Activated T-helper 1 cell treated with anti-CD3 and anti-CD28 coated beads, Interleukin-2, amount 50 U/mL, for 16 hours (primary cell): ENCODE data around the gene KRT84.
"Not testable (repeated sequence)": the region's sequence is repeated elsewhere in the genome, so short reads cannot be mapped to it uniquely, and the experiment has no call there.

Experiments
- DNase-seq, 2 donors: peaks; one replicate each; pipeline ENCODE4 v3.0.0-alpha.2; 2020; ENCODE audit warnings: low read depth in 1 of 2, low spot score in 1 of 2

The KRT84 gene

DNA sequence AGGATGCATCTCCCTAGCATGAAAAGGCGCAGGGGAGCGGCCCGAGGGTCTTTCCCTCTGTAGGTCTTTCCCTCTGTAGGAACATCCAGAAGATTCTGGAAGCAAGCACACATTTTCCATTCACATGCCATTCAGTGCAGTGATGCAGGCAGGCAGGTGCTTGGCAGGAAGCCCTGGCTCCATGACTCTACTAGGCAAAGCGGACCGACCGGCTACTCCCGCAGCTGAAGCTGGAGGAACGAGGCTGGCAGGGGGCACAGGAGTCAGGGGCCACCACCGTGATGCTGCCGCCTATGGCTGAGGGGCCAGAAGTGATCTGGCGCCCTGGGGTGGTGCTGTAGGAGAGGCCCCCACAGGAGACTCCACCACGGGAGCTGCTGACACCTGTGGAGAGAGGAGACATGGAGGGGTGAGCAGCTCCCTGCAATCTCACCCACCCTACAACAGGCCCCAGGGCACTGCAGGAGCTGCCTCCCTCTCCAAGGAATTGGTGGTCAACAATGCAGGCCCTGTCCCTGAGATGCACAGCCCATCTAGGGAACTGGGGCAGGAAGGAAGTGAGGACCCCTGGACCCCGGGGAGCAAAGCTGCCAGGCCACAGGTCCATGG lies 24.7 kb downstream of the KRT84 start:
- DNase-seq: no peak

DNA sequence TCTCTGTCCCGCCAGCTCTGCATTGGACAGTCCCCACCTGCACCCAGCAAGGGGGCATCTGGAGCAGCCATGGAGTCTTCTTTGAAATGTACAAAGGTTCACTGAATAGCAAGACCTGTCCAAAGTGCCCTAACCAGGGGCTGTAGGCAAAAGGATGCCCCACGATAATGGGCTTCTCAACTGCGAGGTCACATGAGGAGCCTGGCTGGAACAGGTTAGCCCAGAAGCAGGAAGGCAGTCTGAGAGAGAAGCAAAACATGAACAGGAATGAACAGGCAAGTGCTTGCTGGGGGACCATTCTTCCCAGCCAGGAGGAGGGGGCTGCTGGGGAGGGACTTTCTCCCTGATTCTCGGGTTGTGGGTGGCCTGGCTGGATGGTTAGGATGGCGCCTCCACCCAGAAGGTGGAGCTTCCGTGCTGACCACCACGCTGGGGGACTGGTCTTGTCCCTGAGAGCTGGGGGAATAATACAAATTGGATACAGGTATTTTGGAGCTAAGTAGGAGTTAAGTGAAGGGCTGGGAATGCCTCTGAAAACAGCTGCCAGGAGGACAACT lies 25.3 kb downstream of the KRT84 start:
- DNase-seq: no peak

DNA sequence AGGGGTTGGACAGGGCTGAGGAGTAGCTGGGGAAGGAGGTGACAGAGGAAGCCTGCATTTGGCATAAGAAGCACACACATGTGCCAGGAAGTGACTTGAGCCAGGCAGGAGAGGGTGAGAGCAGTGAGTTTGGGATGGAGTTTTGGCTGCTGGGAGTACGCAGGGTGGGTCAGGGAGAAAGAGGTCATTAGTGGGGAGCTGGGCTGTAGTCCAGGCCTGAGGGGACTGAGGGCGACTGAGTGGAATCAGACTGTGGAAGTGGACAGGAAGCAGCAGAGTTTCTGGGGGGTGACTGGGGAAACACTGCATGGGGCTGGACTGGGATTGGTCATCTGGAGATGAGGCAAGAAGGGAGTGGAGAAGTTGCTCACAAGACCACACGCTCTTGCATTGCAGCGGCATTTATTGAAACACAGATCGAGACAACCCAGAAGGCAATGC lies 25.8 kb downstream of the KRT84 start:
- no peak for DNase-seq

DNA sequence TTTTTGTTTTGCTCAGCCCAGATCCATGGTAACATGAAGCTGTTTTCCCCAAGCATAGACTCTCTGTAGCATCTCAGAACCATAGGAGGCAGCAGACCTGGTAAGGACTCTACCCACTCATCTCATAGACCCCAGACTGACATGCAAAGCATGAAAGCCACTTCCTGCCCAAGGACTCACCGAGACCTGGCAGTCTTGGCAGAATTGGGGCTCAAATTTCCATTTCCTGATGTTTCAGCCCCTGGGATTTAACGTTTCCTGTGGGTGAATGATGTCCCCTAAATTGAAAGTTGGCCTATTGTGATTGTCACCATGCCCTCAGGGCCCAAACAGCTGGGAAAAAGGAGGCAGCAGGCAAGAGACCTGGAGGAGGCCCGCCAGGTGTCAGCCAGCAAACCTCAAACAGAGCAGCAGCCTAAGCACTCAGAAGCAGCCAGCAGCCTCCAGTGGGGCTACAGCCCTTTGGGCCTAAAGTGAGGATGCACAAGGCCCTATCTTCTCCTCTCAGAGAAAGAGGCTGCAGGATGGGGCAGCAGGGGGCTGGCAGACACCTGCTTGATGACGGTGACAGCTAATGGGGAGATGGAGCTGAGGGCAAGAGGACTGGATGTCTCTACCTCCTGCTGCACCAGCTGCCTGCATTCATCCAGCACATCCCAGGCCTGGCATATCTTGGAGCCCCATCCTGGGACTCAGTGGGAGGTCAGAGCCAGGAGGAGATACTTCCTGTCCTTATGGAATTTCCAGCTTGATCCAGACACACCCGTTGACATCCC lies 26.7 kb downstream of the KRT84 start:
- DNase-seq: no peak

DNA sequence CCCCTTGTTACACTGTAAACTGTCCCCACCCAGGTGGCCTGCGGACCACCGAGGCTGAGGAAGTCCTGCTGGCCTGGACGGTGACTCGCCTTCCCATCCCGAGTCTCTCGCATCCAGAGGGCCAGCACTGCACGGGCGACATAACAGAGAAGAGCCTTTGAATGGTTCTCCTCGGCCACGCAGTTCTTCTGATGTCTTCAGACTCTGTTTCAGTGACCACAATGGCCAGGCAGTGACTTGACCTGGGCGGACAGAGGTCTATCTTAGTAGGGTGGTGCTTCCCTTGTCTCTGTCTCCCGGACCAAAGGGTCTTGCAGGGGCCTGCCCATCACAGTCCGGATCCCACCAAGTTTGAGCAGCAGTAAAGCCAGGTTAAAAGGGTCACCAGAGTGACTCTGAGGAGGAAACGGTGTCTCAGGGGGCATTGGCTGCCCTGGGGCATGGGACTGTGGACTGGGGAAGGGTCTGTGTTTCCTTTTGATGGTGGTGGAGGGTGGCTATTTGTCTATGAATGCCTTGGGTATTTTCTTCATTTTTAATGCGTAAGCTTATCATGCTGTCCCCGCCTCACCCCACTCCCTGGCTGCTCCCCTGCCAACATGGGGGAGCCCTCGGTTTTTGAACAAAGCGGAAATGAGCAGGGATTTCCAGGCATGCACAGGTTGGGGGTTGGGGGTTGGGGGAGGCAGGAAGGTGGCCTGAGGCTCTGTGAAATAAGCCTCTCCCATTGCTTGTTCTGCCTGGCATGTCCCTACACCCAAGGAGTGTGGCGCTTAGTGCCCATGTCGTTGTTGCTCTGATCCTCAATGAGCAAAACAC lies 28.5 kb downstream of the KRT84 start:
- DNase-seq: no peak

DNA sequence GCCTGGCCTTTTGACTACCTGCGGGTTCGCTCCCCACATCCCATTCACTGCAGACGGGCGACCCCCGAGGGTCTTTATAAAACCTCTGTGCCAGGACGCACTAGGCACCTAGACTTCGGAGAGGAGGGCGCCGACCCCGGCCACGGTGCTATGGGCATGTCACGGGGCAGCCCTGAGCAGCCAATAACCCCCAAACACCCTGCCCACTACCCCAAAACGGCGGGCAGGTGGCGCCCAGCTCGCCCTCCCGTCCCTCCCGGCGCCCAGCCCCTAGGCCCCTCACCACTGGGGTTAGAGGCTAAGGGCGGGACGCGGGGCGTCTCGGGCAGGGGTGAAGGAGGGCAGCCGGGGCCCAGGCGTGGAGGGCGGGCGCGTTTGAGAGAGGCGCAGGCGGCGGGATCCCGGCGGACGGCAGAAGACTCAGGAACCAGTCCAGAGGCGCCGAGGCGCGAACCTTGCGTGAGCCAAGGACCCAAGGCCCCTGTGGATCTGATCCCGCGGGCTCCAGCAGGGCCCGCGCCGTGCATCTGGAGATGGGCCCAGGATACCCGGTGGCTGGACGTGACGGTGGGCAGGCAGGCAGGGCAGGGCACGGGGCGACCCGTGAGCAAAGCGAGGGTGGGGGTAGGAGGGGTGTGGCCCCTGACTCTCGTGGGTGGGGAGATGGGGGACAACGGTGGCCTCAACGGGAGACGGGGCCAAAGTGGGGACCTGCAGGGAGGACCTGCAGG lies 29.3 kb downstream of the KRT84 start:
- no peak for DNase-seq

DNA sequence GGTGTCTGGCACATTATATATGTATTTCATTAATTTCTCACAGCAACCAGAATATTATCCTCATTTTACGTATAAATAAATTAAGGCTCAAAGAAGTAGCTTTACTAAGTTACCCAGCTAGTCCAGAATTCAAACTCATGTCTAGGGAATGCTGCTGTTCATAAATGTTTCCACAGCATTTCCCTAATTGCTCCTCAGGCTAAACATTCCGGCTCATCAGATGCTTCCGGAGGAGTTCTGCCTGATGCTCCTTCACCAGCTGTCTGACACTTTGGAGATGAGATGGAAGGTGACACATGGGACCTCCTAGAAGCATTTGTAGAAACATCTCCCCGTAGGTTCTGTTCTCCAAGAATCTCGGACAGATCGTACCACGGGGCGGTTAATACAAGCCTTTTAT lies 30.3 kb downstream of the KRT84 start:
- no peak for DNase-seq

DNA sequence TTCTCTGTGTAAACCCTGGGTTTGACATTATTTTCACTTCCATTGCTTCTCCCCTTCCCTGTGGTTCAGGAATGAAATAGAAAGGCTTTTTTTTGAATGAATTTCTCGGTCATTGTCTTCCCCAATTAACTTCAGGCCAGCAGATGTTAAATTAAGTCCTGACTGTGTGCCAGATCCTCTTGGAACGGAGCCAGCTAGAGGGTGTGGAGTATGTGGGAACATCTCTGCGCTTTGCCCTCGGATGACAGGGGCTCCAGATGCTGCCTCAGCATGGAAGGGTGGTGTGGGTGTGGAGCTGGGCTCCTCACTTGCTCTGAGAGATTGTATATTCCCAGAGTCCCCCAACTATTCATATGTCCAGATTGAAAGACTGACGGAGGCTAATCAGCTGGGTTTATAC lies 31.3 kb downstream of the KRT84 start:
- no peak for DNase-seq

DNA sequence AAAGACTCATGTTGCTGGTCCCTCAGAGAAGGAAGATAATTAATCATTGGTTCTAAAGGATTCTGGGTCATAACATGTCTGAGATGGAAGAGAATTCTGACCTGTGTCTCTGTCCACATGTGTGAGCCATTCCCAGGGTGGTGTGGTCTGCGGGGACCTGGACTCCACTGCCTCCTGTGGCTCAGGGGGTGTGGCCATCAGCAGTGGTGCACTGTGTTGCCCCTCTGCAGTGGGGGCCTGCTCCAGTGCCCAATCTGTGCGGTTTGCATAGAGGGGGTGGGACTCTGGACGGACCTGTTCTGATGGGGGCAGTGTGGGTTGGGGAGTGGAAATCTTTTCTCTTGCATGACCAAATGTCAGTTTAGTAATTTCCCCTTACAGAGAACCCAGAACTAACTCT lies 31.7 kb downstream of the KRT84 start:
- DNase-seq: no peak

DNA sequence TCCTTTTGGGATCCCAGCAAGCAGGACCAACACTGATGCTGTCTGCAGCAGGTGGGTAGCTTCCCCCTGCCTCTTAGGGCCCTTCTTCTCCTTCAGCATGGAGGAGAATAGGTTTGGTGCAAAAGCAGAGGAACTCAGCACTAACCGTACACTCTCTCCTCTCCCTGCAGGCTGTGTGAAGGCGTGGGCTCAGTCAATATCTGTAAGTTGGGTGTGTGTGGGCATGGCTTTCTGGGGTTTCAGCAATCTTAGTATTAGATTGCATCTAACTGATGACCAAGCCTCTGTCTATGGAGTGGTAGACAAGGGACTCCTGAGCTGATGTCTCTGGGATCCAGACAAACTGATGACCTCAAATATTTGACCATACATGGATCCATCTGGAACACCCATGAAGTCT lies 32.5 kb downstream of the KRT84 start:
- no peak for DNase-seq

DNA sequence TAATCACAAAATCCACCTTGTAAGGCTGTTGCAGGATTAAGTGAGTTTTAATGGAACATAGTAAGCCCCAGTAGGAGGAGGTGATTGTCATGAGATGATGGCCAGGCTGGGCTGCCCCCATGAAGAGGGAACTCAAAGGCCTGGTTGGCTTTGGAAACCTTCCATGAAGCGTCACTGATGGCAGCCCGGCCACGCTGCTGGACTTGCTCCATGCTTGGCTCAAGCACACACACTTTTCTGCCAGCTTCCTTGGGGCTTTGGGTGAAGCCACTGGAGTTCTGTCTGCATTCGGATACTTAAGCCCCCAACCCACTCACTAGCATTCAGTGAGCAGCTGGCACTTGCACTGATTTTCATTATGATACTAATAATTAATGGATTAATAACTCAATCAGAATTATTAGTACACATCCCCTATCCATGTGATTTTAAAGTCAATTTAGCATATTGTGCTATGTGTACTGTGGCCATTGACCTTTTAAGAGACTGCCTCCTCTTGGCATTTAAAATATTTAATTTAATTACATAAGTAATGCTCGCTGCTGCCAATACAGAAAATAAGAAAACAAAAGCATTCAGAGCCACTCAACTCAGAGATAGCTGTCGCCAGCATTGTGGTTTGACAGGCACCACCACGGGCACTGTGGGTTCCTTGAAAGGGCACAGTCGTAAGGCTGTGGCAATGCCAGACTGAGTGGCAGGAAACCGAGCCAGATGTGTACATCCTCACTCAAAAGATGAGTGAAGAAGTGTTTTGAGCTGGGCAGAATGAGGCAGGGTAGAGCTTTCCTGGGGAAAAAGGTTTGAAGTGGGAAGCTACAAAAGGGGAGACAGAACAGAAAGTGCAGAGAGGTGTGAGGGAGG lies 34.0 kb downstream of the KRT84 start:
- peak; percentile 9 to 25 for DNase-seq

DNA sequence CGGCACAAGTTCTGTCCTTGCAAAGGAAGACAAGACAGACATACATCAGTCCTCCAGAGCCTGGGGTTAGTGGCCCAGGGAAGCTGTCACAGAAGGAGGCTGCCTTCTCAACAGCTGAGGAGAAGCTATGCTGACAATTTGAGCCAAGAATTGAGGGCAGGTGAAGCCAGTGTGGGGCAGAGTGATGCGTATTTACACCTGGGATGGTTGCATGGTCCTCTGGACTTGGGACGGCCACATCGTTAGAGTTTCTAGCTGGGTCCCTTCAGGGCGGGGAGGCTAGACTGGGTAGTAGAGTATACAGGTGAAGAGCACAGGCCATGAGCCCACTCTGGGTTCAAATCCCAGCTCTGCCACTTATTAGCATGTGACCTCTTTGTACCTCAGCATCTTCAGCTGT lies 34.7 kb downstream of the KRT84 start:
- no peak for DNase-seq

DNA sequence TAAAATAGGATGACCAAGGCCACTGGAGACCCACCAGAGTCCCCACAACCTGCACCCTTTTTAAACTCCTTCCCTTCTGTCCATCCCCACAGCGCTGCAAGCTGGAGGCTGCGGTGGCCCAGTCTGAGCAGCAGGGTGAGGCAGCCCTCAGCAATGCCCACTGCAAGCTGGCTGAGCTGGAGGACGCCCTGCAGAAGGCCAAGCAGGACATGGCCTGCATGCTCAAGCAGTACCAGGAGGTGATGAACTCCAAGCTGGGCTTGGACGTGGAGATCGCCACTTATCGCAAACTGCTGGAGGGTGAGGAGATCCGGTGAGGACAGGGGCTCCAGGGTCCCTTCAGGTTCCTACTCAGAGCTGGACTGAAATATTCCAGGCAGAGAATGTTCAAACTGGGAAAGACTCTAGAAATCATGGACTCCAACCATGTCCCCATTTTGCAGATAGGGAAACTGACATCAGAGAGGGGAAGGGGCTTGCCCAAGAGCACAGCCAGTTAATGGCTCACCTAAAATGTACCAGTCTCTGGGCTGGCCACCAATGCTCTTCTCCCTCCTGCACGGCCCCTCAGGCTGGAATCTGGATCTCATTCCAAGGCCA lies 35.3 kb downstream of the KRT84 start:
- DNase-seq: no peak

DNA sequence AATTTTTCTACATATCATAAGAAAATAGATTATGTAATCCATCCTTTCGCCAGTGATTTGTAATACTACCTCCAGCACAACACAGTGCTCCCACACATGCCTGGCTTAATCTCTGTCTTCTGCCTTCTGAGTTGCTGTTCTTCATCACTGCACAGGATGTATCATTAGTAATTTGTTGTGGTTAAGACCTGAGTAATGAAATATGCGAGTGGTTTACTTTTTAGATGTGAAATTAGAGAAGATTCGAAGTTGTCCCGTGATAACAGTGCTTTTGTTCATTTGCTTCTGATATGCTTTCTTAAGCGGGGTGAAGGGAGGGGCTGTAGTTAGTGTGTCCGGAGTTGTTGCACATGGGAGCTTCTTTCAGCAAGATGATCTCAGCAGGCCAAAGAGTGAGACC lies 36.3 kb downstream of the KRT84 start:
- DNase-seq: no peak

DNA sequence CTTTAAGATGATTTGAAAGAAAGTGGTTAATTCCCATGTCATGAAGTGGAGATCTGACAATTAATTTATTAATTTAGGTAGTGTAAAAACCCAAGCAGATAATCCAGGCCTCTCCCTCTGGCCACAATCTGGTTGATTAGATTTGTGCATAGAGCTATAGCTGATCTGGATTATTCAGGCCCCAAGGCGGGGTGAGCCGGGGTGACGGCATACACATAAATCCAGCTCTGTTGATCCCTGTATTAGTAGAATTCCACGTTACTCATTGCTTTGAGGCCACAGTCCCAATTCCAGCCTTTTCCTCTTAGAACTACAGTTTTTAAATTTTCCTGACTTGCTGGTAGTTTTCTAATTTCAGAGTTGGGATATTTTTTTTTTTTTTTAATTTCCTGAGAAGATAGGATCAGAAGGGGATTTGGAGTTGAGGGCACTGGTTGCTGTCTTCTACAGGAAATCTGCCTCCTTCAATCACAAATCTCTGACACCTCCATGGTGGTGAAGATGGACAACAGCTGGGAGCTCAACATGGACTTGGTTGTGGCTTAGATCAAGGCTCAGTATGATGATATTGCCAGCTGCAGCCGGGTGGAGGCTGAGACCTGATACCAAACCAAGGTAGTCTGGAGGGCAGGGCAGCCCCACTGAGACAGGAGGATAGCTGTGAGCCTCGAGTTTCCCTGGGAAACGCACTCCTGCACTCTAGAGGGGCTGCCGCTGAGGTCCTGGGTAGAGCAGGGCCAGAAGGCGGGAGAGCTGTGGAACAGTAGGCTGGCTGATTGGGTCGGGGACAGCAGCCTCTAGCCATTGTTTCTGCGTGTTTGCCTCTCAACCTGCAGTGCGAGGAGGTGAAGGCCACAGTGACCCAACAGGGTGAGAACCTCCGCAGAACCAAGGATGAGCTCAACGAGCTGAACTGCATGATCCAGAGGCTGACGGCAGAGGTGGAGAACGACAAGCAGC lies 37.6 kb downstream of the KRT84 start:
- DNase-seq: no peak

DNA sequence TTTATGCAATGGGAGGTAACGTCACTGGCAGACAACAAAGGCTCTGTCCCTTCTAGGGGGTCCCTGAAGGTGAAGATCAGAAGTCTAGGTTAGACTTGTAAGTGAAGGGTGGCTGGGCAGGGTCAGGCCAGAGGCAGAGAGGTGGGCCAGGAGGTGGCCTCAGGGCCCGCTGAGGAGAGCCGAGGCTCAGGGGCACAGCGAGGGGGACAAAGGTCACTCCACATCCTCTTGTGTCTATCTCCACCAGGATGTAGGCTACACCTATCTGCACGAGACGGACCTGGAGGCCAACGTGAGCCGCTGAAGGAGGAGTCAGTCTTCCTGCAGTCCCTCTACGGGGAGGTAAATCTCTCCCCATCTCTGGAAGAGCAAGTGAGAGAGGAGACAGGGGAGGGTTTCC lies 38.4 kb downstream of the KRT84 start:
- no peak for DNase-seq

DNA sequence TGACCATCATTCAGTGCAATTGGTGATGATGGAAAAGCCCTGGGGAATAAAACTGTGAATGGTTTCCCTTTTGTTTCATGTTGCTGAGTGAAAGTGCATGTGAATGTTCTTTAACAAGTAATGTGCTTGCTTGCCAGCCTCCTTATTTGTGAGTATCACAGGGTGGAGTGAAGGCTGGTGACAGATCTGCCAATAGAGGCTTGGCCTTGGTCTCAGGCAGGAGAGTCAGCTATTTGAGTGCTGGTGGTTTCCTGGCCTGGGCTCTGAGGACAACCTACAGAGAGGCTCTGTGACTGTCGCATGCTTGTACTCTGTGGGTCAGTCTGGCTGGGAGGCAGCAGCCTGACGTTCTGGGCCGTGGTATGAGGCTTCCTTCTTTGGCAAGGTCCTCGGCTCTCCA lies 38.9 kb downstream of the KRT84 start:
- no peak for DNase-seq

DNA sequence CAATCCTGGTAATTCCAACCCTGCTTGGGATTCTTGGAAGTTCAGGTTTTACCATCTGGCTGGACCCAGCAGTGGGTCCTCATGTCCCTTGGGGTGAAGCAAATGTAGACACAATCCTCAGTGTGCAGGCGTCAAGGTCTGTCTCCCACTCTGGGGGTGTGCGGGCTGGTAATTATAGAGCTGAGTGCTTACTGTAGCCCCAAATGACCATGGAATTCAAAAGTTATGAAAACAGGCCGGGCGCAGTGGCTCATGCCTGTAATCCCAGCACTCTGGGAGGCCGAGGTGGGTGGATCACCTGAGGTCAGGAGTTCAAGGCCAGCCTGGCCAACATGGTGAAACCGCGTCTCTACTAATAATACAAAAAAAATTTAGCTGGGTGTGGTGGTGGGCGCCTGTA lies 40.4 kb downstream of the KRT84 start:
- DNase-seq: not testable (repeated sequence)

DNA sequence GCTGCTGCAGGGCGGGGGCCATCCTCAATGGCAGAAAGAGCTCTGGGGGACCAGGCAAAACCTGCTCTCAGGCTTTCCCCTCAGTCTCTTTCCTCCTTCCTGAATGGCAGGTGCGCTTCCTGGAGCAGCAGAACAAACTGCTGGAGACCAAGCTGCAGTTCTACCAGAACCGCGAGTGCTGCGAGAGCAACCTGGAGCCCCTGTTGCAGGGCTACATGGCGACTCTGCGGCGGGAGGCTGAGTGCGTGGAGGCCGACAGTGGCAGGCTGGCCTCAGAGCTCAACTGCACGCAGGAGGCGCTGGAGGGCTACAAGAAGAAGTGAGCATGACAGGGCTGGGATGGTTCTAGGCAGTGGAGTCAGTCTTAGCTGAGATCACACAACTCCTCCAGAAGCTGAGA lies 41.3 kb downstream of the KRT84 start:
- no peak for DNase-seq
